HepG2 (cell line): Measurements from ENCODE around the gene WTAP. TPM values are rescaled to one million over a fixed set of nuclear protein-coding genes. Genes with fewer than 3 reads are reported as not detected.

ENCODE experiments used
- ASH2L ChIP-seq: fragments of 300-600, 200-600 bp; sonication (generic); IDR thresholded peaks from 2 replicates; pipeline ENCODE4 v1.7.0; 2017; ENCODE audit warnings: low read depth, mild to moderate bottlenecking, moderate library complexity, mixed read lengths, low read length; ENCODE audit not compliant: insufficient read length
- CBX5 ChIP-seq: sonication (generic); formaldehyde crosslinking; IDR thresholded peaks from 2 replicates; pipeline ENCODE4 v1.4.0; 2020; ENCODE audit warnings: missing genetic modification reagents, borderline replicate concordance
- CHD4 ChIP-seq: fragments of 200-600 bp; sonication (generic); IDR thresholded peaks from 2 replicates; pipeline ENCODE4 v1.7.0; 2017; ENCODE audit warnings: mild to moderate bottlenecking, low read length, borderline replicate concordance
- HMGXB3 ChIP-seq: sonication (generic); formaldehyde crosslinking; IDR thresholded peaks from 2 replicates; pipeline ENCODE4 v1.4.0; 2020; ENCODE audit warnings: missing genetic modification reagents, borderline replicate concordance
- MEIS1 ChIP-seq: sonication (generic); formaldehyde crosslinking; IDR thresholded peaks from 2 replicates; pipeline ENCODE4 v1.9.0; 2021; ENCODE audit warnings: mild to moderate bottlenecking, missing genetic modification reagents, moderate library complexity, borderline replicate concordance
- RARG ChIP-seq: sonication (generic); formaldehyde crosslinking; IDR thresholded peaks from 2 replicates; pipeline ENCODE4 v1.4.0; 2020; ENCODE audit warnings: low read depth, mild to moderate bottlenecking, missing genetic modification reagents
- SMYD3 ChIP-seq: sonication (generic); formaldehyde crosslinking; IDR thresholded peaks from 2 replicates; pipeline ENCODE4 v1.8.1; 2023; ENCODE audit warnings: mild to moderate bottlenecking, missing genetic modification reagents
- SP1 ChIP-seq, 2 experiments: fragments of 450-650 bp in 1 of 2; sonication (generic) in 1 of 2; formaldehyde crosslinking in 1 of 2; IDR thresholded peaks; 2 replicates each; pipeline versions ENCODE4 v1.4.0 to v1.6.1; 2016 to 2020; ENCODE audit warnings: missing genetic modification reagents in 1 of 2
- TARDBP ChIP-seq: sonication (generic); formaldehyde crosslinking; IDR thresholded peaks from 2 replicates; pipeline ENCODE4 v1.8.0; 2022; ENCODE audit warnings: mild to moderate bottlenecking, missing genetic modification reagents
- TMF1 ChIP-seq: sonication (generic); formaldehyde crosslinking; IDR thresholded peaks from 2 replicates; pipeline ENCODE4 v1.8.1; 2022; ENCODE audit warnings: low read depth, missing genetic modification reagents
- ZFP37 ChIP-seq: sonication (generic); formaldehyde crosslinking; IDR thresholded peaks from 2 replicates; pipeline ENCODE4 v1.4.0; 2020; ENCODE audit warnings: missing genetic modification reagents, borderline replicate concordance
- ZIK1 ChIP-seq: sonication (generic); formaldehyde crosslinking; IDR thresholded peaks from 2 replicates; pipeline ENCODE4 v1.5.0; 2020; ENCODE audit warnings: mild to moderate bottlenecking, low read depth, missing genetic modification reagents, borderline replicate concordance
- ZNF121 ChIP-seq: sonication (generic); formaldehyde crosslinking; IDR thresholded peaks from 2 replicates; pipeline ENCODE4 v1.5.0; 2020; ENCODE audit warnings: mild to moderate bottlenecking, missing genetic modification reagents
- ZNF329 ChIP-seq: sonication (generic); formaldehyde crosslinking; IDR thresholded peaks from 2 replicates; pipeline ENCODE4 v1.9.0; 2021; ENCODE audit warnings: low read depth, mild to moderate bottlenecking, missing genetic modification reagents
- ZNF354B ChIP-seq: sonication (generic); formaldehyde crosslinking; IDR thresholded peaks from 2 replicates; pipeline ENCODE4 v1.8.0; 2022; ENCODE audit warnings: mild to moderate bottlenecking, missing genetic modification reagents
- ZNF512B ChIP-seq: sonication (generic); formaldehyde crosslinking; IDR thresholded peaks from 2 replicates; pipeline ENCODE4 v1.5.1; 2020; ENCODE audit warnings: missing genetic modification reagents, mild to moderate bottlenecking, borderline replicate concordance
- ZNF598 ChIP-seq: sonication (generic); formaldehyde crosslinking; IDR thresholded peaks from 2 replicates; pipeline ENCODE4 v1.5.1; 2020; ENCODE audit warnings: mild to moderate bottlenecking, missing genetic modification reagents, borderline replicate concordance
- ZNF768 ChIP-seq: sonication (generic); formaldehyde crosslinking; IDR thresholded peaks from 2 replicates; pipeline ENCODE4 v1.4.0; 2020; ENCODE audit warnings: missing genetic modification reagents
- ZNF770 ChIP-seq: sonication (generic); formaldehyde crosslinking; IDR thresholded peaks from 2 replicates; pipeline ENCODE4 v1.5.0; 2020; ENCODE audit warnings: mild to moderate bottlenecking, missing genetic modification reagents
- polyA plus RNA-seq, 8 experiments: library from polyadenylated mRNA; depleted of rRNA in 3 of 8; stranded (reverse) in 7 of 8; unstranded in 1 of 8; fragments of >200 nt; fragmentation: Illumina TruSeq in 4 of 8; extraction: Trizol in 4 of 8; gene quantifications; 2 replicates each; pipeline versions ENCODE4 v1.2.1 to v1.2.3, GENCODE V29; 2011 to 2016; ENCODE audit warnings: low read depth in 4 of 8, missing spikeins in 1 of 8, mixed read lengths in 1 of 8; ENCODE audit not compliant: insufficient read depth in 1 of 8
- total RNA-seq, 5 experiments: library from RNA; depleted of rRNA; stranded (reverse); fragments of >200 nt; fragmentation: Illumina TruSeq; extraction: Trizol; gene quantifications; 2 replicates each; pipeline ENCODE4 v1.2.3, GENCODE V29; 2016; ENCODE audit warnings: low read depth in 1 of 5

WTAP gene
- total and polyA plus RNA-seq, 2 of the 13 experiments (the other 11 are each of a cell fraction or from before 2014, with no cell fraction given), result 31.6 to 167 TPM

GRCh38 chr6:159789377-159790148 is 62.3 kb downstream of the WTAP start, which contains the start of gene TCP1 (continued):
- TF ChIP-seq ZNF770 (CRISPR knock-in tag) (peak; percentile 48; the same call in 1 of the 2 replicates), MEIS1 (peak; percentile 85; the same call in 1 of the 2 replicates), ZIK1 (CRISPR knock-in tag) (peak; percentile 77; the same call in 1 of the 2 replicates), ZNF354B (no peak; the same call in 1 of the 2 replicates), TARDBP (CRISPR knock-in tag) (peak; percentile 77; the same call in 1 of the 2 replicates), ZNF512B (CRISPR knock-in tag) (no peak; the same call in 1 of the 2 replicates), RARG (CRISPR knock-in tag) (peak; percentile 24; the same call in 1 of the 2 replicates), TMF1 (peak; percentile 83; the same call in 1 of the 2 replicates), ZNF121 (CRISPR knock-in tag) (no peak; the same call in 1 of the 2 replicates), CHD4 (peak; percentile 94; the same call in 1 of the 2 replicates), ZNF598 (peak; percentile 75), ASH2L (peak; percentile 79), CBX5 (CRISPR knock-in tag) (peak; percentile 85), ZNF329 (no peak), ZFP37 (CRISPR knock-in tag) (peak; percentile 33; the same call in 1 of the 2 replicates), SMYD3 (CRISPR knock-in tag) (peak; percentile 92; the same call in 1 of the 2 replicates), ZNF768 (CRISPR knock-in tag) (peak; percentile 64), HMGXB3 (CRISPR knock-in tag) (peak; percentile 92), SP1 (IDR thresholded peaks at IDR 0.05) (no peak), SP1 (CRISPR knock-in tag; IDR thresholded peaks at IDR 0.05) (peak; percentile 81)
